Measurements from ENCODE around the gene BCAM. TPM values are rescaled to one million over a fixed set of nuclear protein-coding genes. Genes with fewer than 3 reads are reported as not detected.

The BCAM gene
- total and polyA plus RNA-seq, 2 donors (not counting 3 experiments of a cell fraction or from before 2014, with no cell fraction given), result 23.9 to 28.5 TPM

GRCh38 chr19:44818466-44819031, 9.6 kb downstream of the BCAM start:
- CTCF ChIA-PET, result interaction anchor here (1.3 kb wide), 1 partner anchor 20 kb away, joined by 5 read pairs; no protein-coding TSS in a partner anchor

DNA sequence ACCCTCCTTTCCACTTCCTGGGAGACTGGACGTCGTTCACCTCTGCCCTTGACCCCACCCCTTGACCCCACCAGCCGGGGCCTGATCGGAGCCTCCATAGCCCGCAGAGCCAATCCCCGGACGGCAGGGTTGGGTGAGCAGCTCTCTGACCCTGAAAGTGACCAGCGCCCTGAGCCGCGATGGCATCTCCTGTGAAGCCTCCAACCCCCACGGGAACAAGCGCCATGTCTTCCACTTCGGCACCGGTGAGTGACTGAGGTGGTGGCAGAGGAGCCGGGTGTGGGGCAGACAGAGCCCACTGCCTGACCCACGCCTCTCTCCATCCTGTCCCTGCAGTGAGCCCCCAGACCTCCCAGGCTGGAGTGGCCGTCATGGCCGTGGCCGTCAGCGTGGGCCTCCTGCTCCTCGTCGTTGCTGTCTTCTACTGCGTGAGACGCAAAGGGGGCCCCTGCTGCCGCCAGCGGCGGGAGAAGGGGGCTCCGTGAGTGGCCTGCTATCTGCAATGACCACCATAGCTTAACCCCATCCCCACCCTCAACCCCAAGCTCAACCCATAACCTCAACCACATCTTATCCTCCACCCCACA, 10.4 kb downstream of the BCAM start:
- H3K4me2 ChIP-seq (ENCODE audit: insufficient read depth, low read length), result no peak overlapping the region
- POLR2A ChIA-PET, result interaction anchor here (0.6 kb wide), 1 partner anchor 87 kb away, joined by 5 read pairs; the partner anchor contains the start of gene APOE

More at GRCh38 chr19:44818466-44819031, 9.6 kb downstream of the BCAM start:
- Histone ChIP-seq H3K9me1 (replicated peaks; ENCODE audit: control insufficient read depth, extremely low read depth, insufficient read depth, low read length) (no peaks in the 10 kb centered on the region), H3K9me3 (replicated peaks; ENCODE audit: control insufficient read depth, insufficient read depth, low read length) (no peaks in the 10 kb centered on the region), H3K9ac (replicated peaks; ENCODE audit: extremely low read depth, insufficient read depth, low read length) (no peak overlapping the region), H3K4me3 (replicated peaks in 1 of 3; ENCODE audit: insufficient read depth in 1 of 3, low read depth in 1 of 3, low read length in 3 of 3) (no peak overlapping the region), H3K27me3 (ENCODE audit: control insufficient read depth in 2 of 2, insufficient read depth in 2 of 2, low read length in 2 of 2) (no peaks in the 10 kb centered on the region), H3K27ac (ENCODE audit: insufficient read depth, low read depth, low read length) (no peak overlapping the region), H4K20me1 (replicated peaks; ENCODE audit: control insufficient read depth, extremely low read depth, insufficient read depth, low read length) (no peaks in the 10 kb centered on the region), H2AFZ (ENCODE audit: low read depth, low read length) (no peak overlapping the region), H3K4me2 (ENCODE audit: insufficient read depth, low read length) (no peak overlapping the region), H3K36me3 (ENCODE audit: control insufficient read depth in 2 of 2, extremely low read depth in 1 of 2, insufficient read depth in 2 of 2, low read length in 2 of 2) (peaks cover 0 to 4% of the 10 kb centered on the region in 2 experiments), H3K79me2 (ENCODE audit: control insufficient read depth, insufficient read depth, low read length) (no peaks in the 10 kb centered on the region), H3K4me1 (ENCODE audit: control insufficient read depth, extremely low read depth, insufficient read depth, low read length) (peaks cover 3% of the 10 kb centered on the region)
- FAIRE-seq, result no peak
- intact Hi-C loops (cut with micrococcal nuclease), result no loop called here
- TF ChIP-seq FOS (IDR thresholded peaks at IDR 0.05; ENCODE audit: borderline replicate concordance, insufficient read depth, low read length), result no peak
- no peak for TF ChIP-seq MYC (IDR thresholded peaks at IDR 0.05; ENCODE audit: low read depth, low read length)
- TF ChIP-seq GATA2 (IDR thresholded peaks at IDR 0.05; ENCODE audit: insufficient read depth, insufficient read length, low read depth, low read length), result no peak
- no peak for TF ChIP-seq JUN (IDR thresholded peaks at IDR 0.05; ENCODE audit: borderline replicate concordance, insufficient read depth, insufficient read length, low read depth)
- BruUV-seq (replicated peaks), result no TSS peak
- dilution Hi-C loops (cut with MboI; ENCODE audit: extremely low pct_ligation_motif_present, low sequenced_read_pairs), result no loop called here
- no peak for DNase-seq (ENCODE audit: low read depth, low spot score)
- POLR2A ChIA-PET, result interaction anchor here (0.6 kb wide), 1 partner anchor 87 kb away, joined by 5 read pairs; the partner anchor contains the start of gene APOE

More for the DNA sequence above, 10.4 kb downstream of the BCAM start:
- FAIRE-seq (no peak), DNase-seq (ENCODE audit: low read depth, low spot score) (no peak)
- no peaks in the 10 kb centered on the region for H4K20me1 ChIP-seq (replicated peaks; ENCODE audit: control insufficient read depth, extremely low read depth, insufficient read depth, low read length)
- no peaks in the 10 kb centered on the region for H3K9me1 ChIP-seq (replicated peaks; ENCODE audit: control insufficient read depth, extremely low read depth, insufficient read depth, low read length)
- dilution Hi-C loops (cut with MboI; ENCODE audit: extremely low pct_ligation_motif_present, low sequenced_read_pairs), result no loop called here
- no peak overlapping the region for H3K4me3 ChIP-seq (replicated peaks in 1 of 3; ENCODE audit: insufficient read depth in 1 of 3, low read depth in 1 of 3, low read length in 3 of 3)
- peaks cover 3% of the 10 kb centered on the region for H3K4me1 ChIP-seq (ENCODE audit: control insufficient read depth, extremely low read depth, insufficient read depth, low read length)
- BruUV-seq (replicated peaks), result no TSS peak
- no peaks in the 10 kb centered on the region for H3K9me3 ChIP-seq (replicated peaks; ENCODE audit: control insufficient read depth, insufficient read depth, low read length)
- no peaks in the 10 kb centered on the region for H3K79me2 ChIP-seq (ENCODE audit: control insufficient read depth, insufficient read depth, low read length)
- no peak overlapping the region for H3K9ac ChIP-seq (replicated peaks; ENCODE audit: extremely low read depth, insufficient read depth, low read length)
- H3K27ac ChIP-seq (ENCODE audit: insufficient read depth, low read depth, low read length), result no peak overlapping the region
- H2AFZ ChIP-seq (ENCODE audit: low read depth, low read length), result no peak overlapping the region
- no peaks in the 10 kb centered on the region for H3K36me3 ChIP-seq (ENCODE audit: control insufficient read depth in 2 of 2, extremely low read depth in 1 of 2, insufficient read depth in 2 of 2, low read length in 2 of 2)
- no peak for TF ChIP-seq GATA2 (IDR thresholded peaks at IDR 0.05; ENCODE audit: insufficient read depth, insufficient read length, low read depth, low read length)
- no peak for TF ChIP-seq POLR2A (IDR thresholded peaks at IDR 0.05; ENCODE audit: low read depth, low read length)
- TF ChIP-seq POLR2AphosphoS5 (IDR thresholded peaks at IDR 0.05; ENCODE audit: insufficient read depth, low read depth, low read length), result no peak
- no peak for TF ChIP-seq EZH2 (IDR thresholded peaks at IDR 0.05; ENCODE audit: borderline replicate concordance, low read depth, low read length, severe bottlenecking)
- no peak for TF ChIP-seq MAX (IDR thresholded peaks at IDR 0.05; ENCODE audit: insufficient read depth, insufficient read length)
- TF ChIP-seq JUN (IDR thresholded peaks at IDR 0.05; ENCODE audit: borderline replicate concordance, insufficient read depth, insufficient read length, low read depth), result no peak
- intact Hi-C loops (cut with micrococcal nuclease), result no loop called here
- CTCF ChIA-PET, result interaction anchor here (1.3 to 2.8 kb wide), 3 partner anchors 12 to 37 kb away, joined by 5 to 17 read pairs (median 7); partner anchors contain the start of gene BCAM
- H3K27me3 ChIP-seq (ENCODE audit: control insufficient read depth in 2 of 2, insufficient read depth in 2 of 2, low read length in 2 of 2), result no peaks in the 10 kb centered on the region

All from endothelial cell of umbilical vein (primary cell).